Prostate gland (tissue), 2 donors: ENCODE data around the gene ERVFRD-1. TPM values are rescaled to one million over a fixed set of nuclear protein-coding genes. Genes with fewer than 3 reads are reported as not detected.

Experiments
- DNase-seq: peaks from one replicate; pipeline ENCODE4 v3.0.0-alpha.2; 2019; ENCODE audit warnings: low spot score
- H3K27ac ChIP-seq, 2 donors: fragments of 200-600 bp; sonication (generic); 2 replicates each; pipeline ENCODE4 v1.5.1; 2017 to 2019
- H3K27me3 ChIP-seq: fragments of 200-600 bp; sonication (generic); replicated peaks from 2 replicates; pipeline ENCODE4 v1.5.1; 2019; ENCODE audit not compliant: insufficient read depth
- H3K36me3 ChIP-seq, 2 donors: fragments of 200-600 bp; sonication (generic); 1 replicate in 1 of 2; 2 replicates in 1 of 2; pipeline versions ENCODE4 v1.5.1 to v1.8.1; 2017 to 2019
- H3K4me1 ChIP-seq: fragments of 200-600 bp; sonication (generic); replicated peaks from 2 replicates; pipeline ENCODE4 v1.5.1; 2019
- H3K4me3 ChIP-seq, 2 donors: fragments of 200-600 bp; sonication (generic); 2 replicates each; pipeline ENCODE4 v1.5.1; 2017 to 2019
- H3K9me3 ChIP-seq: fragments of 200-600 bp; sonication (generic); 2 replicates; pipeline ENCODE4 v1.5.1; 2017
- POLR2A ChIP-seq: fragments of 450-650 bp; IDR thresholded peaks from one replicate; pipeline ENCODE4 v1.6.1; 2016; ENCODE audit warnings: antibody characterized with exemption, mild to moderate bottlenecking
- POLR2AphosphoS5 ChIP-seq: sonication (generic); formaldehyde crosslinking; IDR thresholded peaks from one replicate; pipeline ENCODE4 v1.6.1; 2017; ENCODE audit warnings: antibody characterized with exemption
- WGBS: methylation state at CpG from one replicate; pipeline ENCODE4 v1.1.5; 2018; 5-methylcytosine and 5-hydroxymethylcytosine counted together
- intact Hi-C: fragments of 100-400 bp; cut with DNase I; formaldehyde crosslinking; loops from one replicate; pipeline ENCODE4 v1.14.2; 2022
- total RNA-seq, 2 donors: library from RNA; depleted of rRNA; stranded (reverse); fragments of >200 nt; gene quantifications; one replicate each; pipeline ENCODE4 v1.1.0, GENCODE V29; 2016
- TF ChIP-seq, protein P1 (sequence below), 4 experiments: fragments of 200-600 bp in 2 of 4; fragments of 450-650 bp in 2 of 4; sonication (generic) in 2 of 4; IDR thresholded peaks; 1 replicate in 3 of 4; 2 replicates in 1 of 4; pipeline ENCODE4 v1.5.1; 2016 to 2019; ENCODE audit warnings: antibody characterized with exemption in 4 of 4, mild to moderate bottlenecking in 2 of 4, moderate library complexity in 2 of 4

ERVFRD-1 gene
- total RNA-seq, 2 donors from 2014 or later: not detected

DNA sequence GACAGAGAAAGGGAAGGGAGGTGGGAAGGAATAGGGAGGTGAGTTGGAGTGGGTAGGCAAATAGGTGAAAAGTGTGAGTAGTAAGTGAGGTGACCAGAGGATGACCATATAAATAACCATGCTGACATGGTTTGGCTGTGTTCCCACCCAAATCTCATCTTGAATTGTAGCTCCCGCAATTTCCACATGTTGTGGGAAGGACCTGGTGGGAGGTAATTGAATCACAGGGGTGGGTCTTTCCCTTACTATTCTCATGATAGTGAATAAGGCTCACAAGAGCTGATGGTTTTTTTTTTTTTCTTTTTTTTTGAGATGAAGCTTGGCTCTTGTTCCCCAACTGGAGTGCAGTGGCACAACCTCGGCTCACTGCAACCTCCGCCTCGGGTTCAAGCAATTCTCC lies 39.4 kb downstream of the ERVFRD-1 start:
- no peaks in the 10 kb centered on the region for H3K27me3 ChIP-seq
- WGBS: 94% methylated on average over 4 of the region's 4 CpGs
- no peaks in the 10 kb centered on the region for H3K4me1 ChIP-seq
- no peak for DNase-seq
- TF ChIP-seq, protein P1, sequence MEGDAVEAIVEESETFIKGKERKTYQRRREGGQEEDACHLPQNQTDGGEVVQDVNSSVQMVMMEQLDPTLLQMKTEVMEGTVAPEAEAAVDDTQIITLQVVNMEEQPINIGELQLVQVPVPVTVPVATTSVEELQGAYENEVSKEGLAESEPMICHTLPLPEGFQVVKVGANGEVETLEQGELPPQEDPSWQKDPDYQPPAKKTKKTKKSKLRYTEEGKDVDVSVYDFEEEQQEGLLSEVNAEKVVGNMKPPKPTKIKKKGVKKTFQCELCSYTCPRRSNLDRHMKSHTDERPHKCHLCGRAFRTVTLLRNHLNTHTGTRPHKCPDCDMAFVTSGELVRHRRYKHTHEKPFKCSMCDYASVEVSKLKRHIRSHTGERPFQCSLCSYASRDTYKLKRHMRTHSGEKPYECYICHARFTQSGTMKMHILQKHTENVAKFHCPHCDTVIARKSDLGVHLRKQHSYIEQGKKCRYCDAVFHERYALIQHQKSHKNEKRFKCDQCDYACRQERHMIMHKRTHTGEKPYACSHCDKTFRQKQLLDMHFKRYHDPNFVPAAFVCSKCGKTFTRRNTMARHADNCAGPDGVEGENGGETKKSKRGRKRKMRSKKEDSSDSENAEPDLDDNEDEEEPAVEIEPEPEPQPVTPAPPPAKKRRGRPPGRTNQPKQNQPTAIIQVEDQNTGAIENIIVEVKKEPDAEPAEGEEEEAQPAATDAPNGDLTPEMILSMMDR (IDR thresholded peaks at IDR 0.05): no peak
- TF ChIP-seq POLR2AphosphoS5 (no peak), POLR2A (no peak)
- H3K27ac ChIP-seq: no peak overlapping the region
- no peaks in the 10 kb centered on the region for H3K36me3 ChIP-seq
- H3K4me3 ChIP-seq: no peak overlapping the region
- intact Hi-C loops: no loop called here
- H3K9me3 ChIP-seq: no peaks in the 10 kb centered on the region

DNA sequence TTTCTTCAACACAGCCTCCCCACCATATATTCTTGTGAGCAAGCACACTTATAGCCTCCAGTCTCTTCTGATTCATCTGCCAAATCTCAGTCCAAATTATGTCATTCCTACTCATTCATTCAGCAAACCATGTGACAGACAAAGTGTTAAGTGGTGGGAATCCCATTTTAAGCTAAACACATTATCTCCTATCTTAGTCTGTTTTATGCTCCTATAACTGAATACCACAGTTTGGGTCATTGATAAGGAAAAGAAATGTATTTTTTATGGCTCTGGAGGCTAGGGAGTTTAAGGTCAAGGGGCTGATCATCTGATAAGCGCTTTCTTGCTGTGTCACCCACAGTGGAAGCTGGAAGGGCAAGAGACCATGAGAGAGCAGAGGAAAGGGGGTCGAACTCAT lies 41.8 kb downstream of the ERVFRD-1 start:
- Histone ChIP-seq H3K9me3 (no peaks in the 10 kb centered on the region), H3K36me3 (no peaks in the 10 kb centered on the region), H3K4me1 (no peaks in the 10 kb centered on the region), H3K27me3 (no peaks in the 10 kb centered on the region), H3K27ac (no peak overlapping the region), H3K4me3 (no peak overlapping the region)
- intact Hi-C loops: no loop called here
- no peak for DNase-seq
- TF ChIP-seq POLR2AphosphoS5 (no peak), POLR2A (no peak)
- TF ChIP-seq, protein P1 (IDR thresholded peaks at IDR 0.05): no peak
- 56% methylated on average over 2 of the region's 2 CpGs for WGBS

DNA sequence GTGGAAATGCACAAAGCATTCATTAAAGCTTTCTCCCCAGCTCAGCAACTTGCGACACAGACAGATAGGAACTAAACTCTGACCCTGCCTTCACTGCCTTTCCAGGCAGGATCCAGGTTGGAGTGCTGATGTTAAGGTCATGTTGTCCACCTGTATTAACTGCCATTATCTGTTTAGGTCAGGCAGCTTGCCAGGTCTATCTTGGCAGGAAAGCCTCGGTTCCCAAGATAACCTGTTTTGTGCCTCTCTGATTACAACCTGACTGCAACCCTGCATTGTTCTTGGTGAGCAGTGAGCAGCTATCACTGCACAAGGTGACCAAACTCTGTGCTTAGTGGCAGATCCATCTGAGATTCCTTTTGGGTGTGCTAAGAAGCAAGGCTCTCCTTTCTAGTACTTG lies 44.2 kb downstream of the ERVFRD-1 start:
- DNase-seq: peak; percentile 24
- Histone ChIP-seq H3K27me3 (no peaks in the 10 kb centered on the region), H3K4me1 (no peaks in the 10 kb centered on the region), H3K4me3 (no peak overlapping the region), H3K9me3 (no peaks in the 10 kb centered on the region), H3K36me3 (no peaks in the 10 kb centered on the region), H3K27ac (no peak overlapping the region)
- TF ChIP-seq, protein P1 (IDR thresholded peaks at IDR 0.05): no peak
- no peak for TF ChIP-seq POLR2AphosphoS5
- no peak for TF ChIP-seq POLR2A
- intact Hi-C loops: no loop called here
- WGBS: 50% methylated on average over 2 of the region's 2 CpGs

DNA sequence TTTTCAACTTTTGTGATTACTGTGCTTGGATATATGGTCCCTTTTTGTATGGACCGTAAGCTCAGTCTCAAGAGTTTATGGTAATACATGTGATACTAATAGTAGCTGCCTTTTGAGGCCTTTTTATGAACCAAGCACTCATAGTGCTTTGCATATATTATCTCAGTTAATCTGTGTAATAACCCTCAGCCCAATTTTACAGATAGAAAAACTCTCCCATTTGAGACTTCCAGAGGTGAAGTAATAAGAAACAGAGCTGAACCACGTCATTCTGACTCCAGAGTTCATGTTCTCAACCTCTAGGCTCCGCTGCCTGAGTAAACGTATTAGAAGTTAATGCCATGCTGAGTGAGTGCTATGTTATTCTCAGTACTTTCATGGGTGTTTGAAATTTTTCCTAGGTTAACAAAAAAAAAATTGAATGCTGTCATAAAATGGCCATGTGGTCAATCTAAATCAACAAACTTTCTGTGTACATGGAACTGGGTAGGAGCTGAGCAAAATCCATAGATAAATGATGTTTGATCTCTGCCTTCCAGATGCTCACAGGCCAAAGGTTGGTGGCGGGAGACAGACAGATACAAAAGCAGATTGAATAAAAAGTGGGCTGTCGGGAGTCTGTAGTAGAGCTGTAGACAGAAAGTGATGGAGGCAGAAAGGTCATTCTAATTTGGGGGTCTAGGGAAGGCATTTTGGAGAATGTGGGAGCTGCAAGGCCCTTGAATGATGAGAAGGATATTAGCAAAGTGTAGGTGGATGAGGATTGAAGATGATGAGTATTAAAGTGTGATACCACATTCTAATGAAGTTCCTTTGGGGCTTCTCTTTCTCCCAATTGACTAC lies 44.8 kb downstream of the ERVFRD-1 start:
- Histone ChIP-seq H3K4me3 (no peak overlapping the region), H3K9me3 (no peaks in the 10 kb centered on the region), H3K27ac (no peak overlapping the region), H3K36me3 (no peaks in the 10 kb centered on the region), H3K4me1 (no peaks in the 10 kb centered on the region), H3K27me3 (no peaks in the 10 kb centered on the region)
- intact Hi-C loops: no loop called here
- TF ChIP-seq POLR2AphosphoS5 (no peak), POLR2A (no peak)
- TF ChIP-seq, protein P1 (IDR thresholded peaks at IDR 0.05): no peak
- no peak for DNase-seq
- WGBS: 92% methylated on average over 6 of the region's 6 CpGs
